Motor neuron (in vitro differentiated cells): ENCODE data around the gene CRB2. TPM values are rescaled to one million over a fixed set of nuclear protein-coding genes. Genes with fewer than 3 reads are reported as not detected.

Experiments used
- ATAC-seq, 8 experiments: fragments of 200-7000 bp; cut with Tn5 transposase; replicated peaks in 6 of 8; 2 replicates each; pipeline ENCODE4 v1.8.0; 2021; ENCODE audit warnings: mild to moderate bottlenecking in 8 of 8, moderate library complexity in 8 of 8
- H3K27ac ChIP-seq, 2 donors: fragments of 250-450 bp; sonication (Bioruptor Pico); 2 replicates each; pipeline ENCODE4 v1.9.0; 2021; ENCODE audit warnings: antibody characterized with exemption in 2 of 2, mild to moderate bottlenecking in 2 of 2, moderate library complexity in 1 of 2
- H3K4me1 ChIP-seq, 2 donors: fragments of 250-450 bp; sonication (Bioruptor Pico); replicated peaks in 1 of 2; 2 replicates each; pipeline ENCODE4 v1.6.1; 2021; ENCODE audit warnings: antibody characterized with exemption in 2 of 2, mild to moderate bottlenecking in 2 of 2, moderate library complexity in 1 of 2
- H3K4me3 ChIP-seq, 5 donors: fragments of 250-450 bp; sonication (Bioruptor Pico); 2 replicates each; pipeline ENCODE4 v1.9.0; 2021; ENCODE audit warnings: antibody characterized with exemption in 5 of 5, mild to moderate bottlenecking in 5 of 5, moderate library complexity in 4 of 5
- WGBS, 10 experiments: fragments of 450-650 bp; shearing (Covaris generic); methylation state at CpG; one replicate each; pipeline ENCODE4 v1.0.0; 2022; 5-methylcytosine and 5-hydroxymethylcytosine counted together
- in situ Hi-C, 9 experiments: fragments of 400-800 bp; cut with MboI; loops; one replicate each; pipeline ENCODE4 v1.15.0; 2021; ENCODE audit warnings: low sequenced_read_pairs in 9 of 9, low pct_unique_long_range_greater_than_20kb in 2 of 9; ENCODE audit not compliant: unreplicated experiment in 9 of 9
- total RNA-seq, 8 experiments: library from RNA; unstranded; fragments of 300-600 nt; gene quantifications; 2 replicates each; pipeline versions ENCODE4 v1.2.3 to v1.2.4, GENCODE V29; 2022

CRB2 gene
- total RNA-seq, 8 experiments from 2014 or later, result 0.20 to 56.9 (median 11.9) TPM

GRCh38 chr9:123344192-123344949 is 11.6 kb upstream of the CRB2 start:
- in situ Hi-C loops, result loop anchor here in 4 of 9 experiments (10.0 to 25.0 kb wide), 4 partner anchors 107 to 882 kb away; no protein-coding TSS in a partner anchor

GRCh38 chr9:123345567-123345955 is 10.4 kb upstream of the CRB2 start:
- H3K27ac ChIP-seq, result no peak overlapping the region
- peak in 1 of 8 experiments; percentile 3 for ATAC-seq
- no peak overlapping the region for H3K4me3 ChIP-seq
- in situ Hi-C loops, result loop anchor here in 4 of 9 experiments (10.0 to 25.0 kb wide), 4 partner anchors 108 to 883 kb away; no protein-coding TSS in a partner anchor
- 26 to 84% (median 61%) methylated on average over 1 to 5 of the region's 6 CpGs; no CpG with 5 or more reads in 2 of the 10 experiments for WGBS, 10 experiments
- peaks cover 0 to 5% of the 10 kb centered on the region in 2 donors for H3K4me1 ChIP-seq

More at GRCh38 chr9:123344192-123344949, 11.6 kb upstream of the CRB2 start:
- WGBS, 10 experiments, result 76 to 100% (median 87%) methylated on average over 1 to 4 of the region's 9 CpGs; no CpG with 5 or more reads in 3 of the 10 experiments
- peaks cover 0 to 9% of the 10 kb centered on the region in 2 donors for H3K4me1 ChIP-seq
- ATAC-seq, result no peak
- H3K4me3 ChIP-seq, result no peak overlapping the region
- H3K27ac ChIP-seq, result no peak overlapping the region

- peak in 2 of 8 experiments; percentile 7 to 26 for ATAC-seq
- in situ Hi-C loops, result loop anchor here in 4 of 9 experiments (10.0 to 25.0 kb wide), 4 partner anchors 109 to 884 kb away; no protein-coding TSS in a partner anchor
- WGBS, 10 experiments, result 81 to 100% (median 100%) methylated on average over 1 to 7 of the region's 9 CpGs; no CpG with 5 or more reads in 6 of the 10 experiments
- Histone ChIP-seq H3K27ac (no peak overlapping the region), H3K4me3 (no peak overlapping the region), H3K4me1 (peaks cover 0 to 2% of the 10 kb centered on the region in 2 donors)
Measured at GRCh38 chr9:123346026-123346425, 10.0 kb upstream of the CRB2 start.

GRCh38 chr9:123346826-123347225 is 9.2 kb upstream of the CRB2 start:
- no peak for ATAC-seq
- 83 to 100% (median 100%) methylated on average over 1 to 3 of the region's 3 CpGs; no CpG with 5 or more reads in 4 of the 10 experiments for WGBS, 10 experiments
- Histone ChIP-seq H3K4me1 (peaks cover 0 to 2% of the 10 kb centered on the region in 2 donors), H3K4me3 (no peak overlapping the region), H3K27ac (no peak overlapping the region)
- in situ Hi-C loops, result loop anchor here in 4 of 9 experiments (10.0 to 25.0 kb wide), 4 partner anchors 110 to 885 kb away; no protein-coding TSS in a partner anchor

GRCh38 chr9:123347289-123348060 is 8.5 kb upstream of the CRB2 start:
- H3K4me3 ChIP-seq, result no peak overlapping the region
- 60 to 89% (median 82%) methylated on average over 2 to 5 of the region's 12 CpGs; no CpG with 5 or more reads in 4 of the 10 experiments for whole genome bisulfite sequencing, 10 experiments
- ATAC-seq, result no peak
- H3K27ac ChIP-seq, result no peak overlapping the region
- in situ Hi-C loops, result loop anchor here in 4 of 9 experiments (10.0 to 25.0 kb wide), 4 partner anchors 110 to 885 kb away; no protein-coding TSS in a partner anchor
- H3K4me1 ChIP-seq, result peaks cover 0 to 2% of the 10 kb centered on the region in 2 donors

- WGBS, 10 experiments, result 0 to 100% (median 66%) methylated on average over 1 to 4 of the region's 9 CpGs; no CpG with 5 or more reads in 2 of the 10 experiments
- in situ Hi-C loops, result loop anchor here in 4 of 9 experiments (10.0 to 25.0 kb wide), 4 partner anchors 111 to 886 kb away; no protein-coding TSS in a partner anchor
- Histone ChIP-seq H3K4me3 (no peak overlapping the region), H3K27ac (no peak overlapping the region), H3K4me1 (peaks cover 0 to 2% of the 10 kb centered on the region in 2 donors)
- ATAC-seq, result no peak
Measured at GRCh38 chr9:123348317-123348992, 7.5 kb upstream of the CRB2 start.

GRCh38 chr9:123349033-123349432 is 7.0 kb upstream of the CRB2 start:
- 0 to 100% (median 70%) methylated on average over 1 to 3 of the region's 3 CpGs; no CpG with 5 or more reads in 3 of the 10 experiments for WGBS, 10 experiments
- no peak for ATAC-seq
- in situ Hi-C loops, result loop anchor here in 4 of 9 experiments (10.0 to 25.0 kb wide), 4 partner anchors 112 to 887 kb away; no protein-coding TSS in a partner anchor
- Histone ChIP-seq H3K4me1 (peaks cover 0 to 2% of the 10 kb centered on the region in 2 donors), H3K27ac (no peak overlapping the region), H3K4me3 (no peak overlapping the region)

GRCh38 chr9:123349691-123350480 is 6.1 kb upstream of the CRB2 start:
- no peak overlapping the region for H3K27ac ChIP-seq
- peaks cover 0 to 2% of the 10 kb centered on the region in 2 donors for H3K4me1 ChIP-seq
- 0 to 42% (median 15%) methylated on average over 2 to 7 of the region's 16 CpGs; no CpG with 5 or more reads in 2 of the 10 experiments for WGBS, 10 experiments
- in situ Hi-C loops, result loop anchor here in 6 of 9 experiments (10.0 to 25.0 kb wide), 4 partner anchors 113 to 888 kb away; no protein-coding TSS in a partner anchor
- H3K4me3 ChIP-seq, result no peak overlapping the region
- ATAC-seq, result peak; percentile 67 to 88 (median 77)

- 0 to 70% (median 49%) methylated on average over 1 to 6 of the region's 8 CpGs; no CpG with 5 or more reads in 4 of the 10 experiments for WGBS, 10 experiments
- Histone ChIP-seq H3K4me1 (peaks cover 2% of the 10 kb centered on the region in 2 donors), H3K4me3 (no peak overlapping the region), H3K27ac (no peak overlapping the region)
- no peak for ATAC-seq
- in situ Hi-C loops, result loop anchor here in 3 of 9 experiments (10.0 to 25.0 kb wide), 2 partner anchors 263 to 266 kb away; no protein-coding TSS in a partner anchor
Measured at GRCh38 chr9:123350590-123351310, 5.2 kb upstream of the CRB2 start.

- in situ Hi-C loops, result loop anchor here in 3 of 9 experiments (10.0 to 25.0 kb wide), 2 partner anchors 266 to 268 kb away; no protein-coding TSS in a partner anchor
- H3K4me1 ChIP-seq, result peaks cover 12 to 17% of the 10 kb centered on the region in 2 donors
- ATAC-seq, result no peak
- whole genome bisulfite sequencing, 10 experiments, result 73 to 100% (median 80%) methylated on average over 1 to 3 of the region's 4 CpGs; no CpG with 5 or more reads in 7 of the 10 experiments
- no peak overlapping the region for H3K4me3 ChIP-seq
- no peak overlapping the region for H3K27ac ChIP-seq
Measured at GRCh38 chr9:123353041-123353440, 3.0 kb upstream of the CRB2 start.
